ENCODE results near the gene CARD9. TPM values are rescaled to one million over a fixed set of nuclear protein-coding genes. Genes with fewer than 3 reads are reported as not detected.

The CARD9 gene
- total RNA-seq, 1 donor from 2014 or later: not detected

GRCh38 chr9:136331556-136332481 lies 41.6 kb downstream of the CARD9 start:
- H3K79me2 ChIP-seq (ENCODE audit: low read depth): peaks cover 34% of the 10 kb centered on the region
- no peak overlapping the region for H3K27ac Mint-ChIP-seq

GRCh38 chr9:136331030-136331429 lies 42.4 kb downstream of the CARD9 start:
- no peaks in the 10 kb centered on the region for H3K27me3 ChIP-seq
- H3K27ac Mint-ChIP-seq: no peak overlapping the region
- no peak overlapping the region for H3K9ac ChIP-seq
- H3K4me2 ChIP-seq: no peak overlapping the region
- H3K4me3 ChIP-seq: no peak overlapping the region
- H3K4me3 Mint-ChIP-seq: no peak overlapping the region
- peaks cover 34% of the 10 kb centered on the region for H3K79me2 ChIP-seq (ENCODE audit: low read depth)
- no peak overlapping the region for H2AFZ ChIP-seq (replicated peaks)
- H3K4me1 ChIP-seq: peaks cover 27% of the 10 kb centered on the region
- no peak overlapping the region for H3K27ac ChIP-seq
- no peaks in the 10 kb centered on the region for H3K36me3 ChIP-seq
- no peak for TF ChIP-seq EZH2phosphoT487 (IDR thresholded peaks at IDR 0.05)
- TF ChIP-seq EZH2 (IDR thresholded peaks at IDR 0.05): no peak
- TF ChIP-seq CTCF (IDR thresholded peaks at IDR 0.05): no peak
- H3K27me3 Mint-ChIP-seq (ENCODE audit: insufficient read depth, low read depth): peaks cover 4% of the 10 kb centered on the region
- no peaks in the 10 kb centered on the region for H3K9me3 Mint-ChIP-seq
- no peak for DNase-seq (ENCODE audit: low spot score)
- peaks cover 18% of the 10 kb centered on the region for H3K4me1 Mint-ChIP-seq
- H3F3A ChIP-seq (ENCODE audit: low read depth): peaks cover 16% of the 10 kb centered on the region
- H3K36me3 Mint-ChIP-seq: no peaks in the 10 kb centered on the region
- H4K20me1 ChIP-seq (ENCODE audit: low read depth): peaks cover 51% of the 10 kb centered on the region
- H3K9me3 ChIP-seq (ENCODE audit: low read depth): no peaks in the 10 kb centered on the region

More at GRCh38 chr9:136331556-136332481, 41.6 kb downstream of the CARD9 start:
- Mint-ChIP-seq H3K9me3 (no peaks in the 10 kb centered on the region), H3K36me3 (no peaks in the 10 kb centered on the region), H3K4me3 (no peak overlapping the region), H3K4me1 (peaks cover 14% of the 10 kb centered on the region), H3K27me3 (ENCODE audit: insufficient read depth, low read depth) (peaks cover 4% of the 10 kb centered on the region)
- Histone ChIP-seq H2AFZ (replicated peaks) (no peak overlapping the region), H3K36me3 (no peaks in the 10 kb centered on the region), H3K4me2 (no peak overlapping the region), H3K27ac (no peak overlapping the region), H3K4me1 (peaks cover 19% of the 10 kb centered on the region), H3K27me3 (no peaks in the 10 kb centered on the region), H3K4me3 (no peak overlapping the region), H3K9ac (no peak overlapping the region), H3K9me3 (ENCODE audit: low read depth) (no peaks in the 10 kb centered on the region), H4K20me1 (ENCODE audit: low read depth) (peaks cover 51% of the 10 kb centered on the region), H3F3A (ENCODE audit: low read depth) (peaks cover 9% of the 10 kb centered on the region)
- DNase-seq (ENCODE audit: low spot score): peak; percentile 29
- TF ChIP-seq CTCF (IDR thresholded peaks at IDR 0.05) (no peak), EZH2 (IDR thresholded peaks at IDR 0.05) (no peak), EZH2phosphoT487 (IDR thresholded peaks at IDR 0.05) (no peak)

- peaks cover 17% of the 10 kb centered on the region for H3F3A ChIP-seq (ENCODE audit: low read depth)
- no peak overlapping the region for H2AFZ ChIP-seq (replicated peaks)
- H3K79me2 ChIP-seq (ENCODE audit: low read depth): peaks cover 34% of the 10 kb centered on the region
- Mint-ChIP-seq H3K4me1 (peaks cover 20% of the 10 kb centered on the region), H3K9me3 (no peaks in the 10 kb centered on the region), H3K36me3 (no peaks in the 10 kb centered on the region), H3K27ac (peak overlapping the region; percentile 72), H3K27me3 (ENCODE audit: insufficient read depth, low read depth) (peaks cover 6% of the 10 kb centered on the region), H3K4me3 (no peak overlapping the region)
- peaks cover 51% of the 10 kb centered on the region for H4K20me1 ChIP-seq (ENCODE audit: low read depth)
- TF ChIP-seq EZH2 (IDR thresholded peaks at IDR 0.05): no peak
- TF ChIP-seq EZH2phosphoT487 (IDR thresholded peaks at IDR 0.05): no peak
- TF ChIP-seq CTCF (IDR thresholded peaks at IDR 0.05): no peak
- H3K27me3 ChIP-seq: no peaks in the 10 kb centered on the region
- H3K4me3 ChIP-seq: no peak overlapping the region
- no peaks in the 10 kb centered on the region for H3K36me3 ChIP-seq
- H3K9ac ChIP-seq: no peak overlapping the region
- H3K4me1 ChIP-seq: peaks cover 30% of the 10 kb centered on the region
- no peaks in the 10 kb centered on the region for H3K9me3 ChIP-seq (ENCODE audit: low read depth)
- no peak for DNase-seq (ENCODE audit: low spot score)
- H3K27ac ChIP-seq: no peak overlapping the region
- no peak overlapping the region for H3K4me2 ChIP-seq
Measured at GRCh38 chr9:136330406-136330990, 43.0 kb downstream of the CARD9 start.

Data from neural progenitor cell (in vitro differentiated cells).